GM12891 (cell line): ENCODE data around the gene LBX2. TPM values are rescaled to one million over a fixed set of nuclear protein-coding genes. Genes with fewer than 3 reads are reported as not detected.

Source experiments
- DNase-seq: peaks from one replicate; pipeline ENCODE4 v3.0.0; 2011; ENCODE audit warnings: low spot score; ENCODE audit not compliant: insufficient read length
- FAIRE-seq: peaks from 2 replicates; lab custom pipeline; 2011; peaks lifted over from hg19 to GRCh38; lab: Jason Lieb, UNC
- PAX5 ChIP-seq: IDR thresholded peaks from 2 replicates; pipeline ENCODE4 v1.6.1; 2011; ENCODE audit warnings: low read length, moderate library complexity, mild to moderate bottlenecking; ENCODE audit not compliant: insufficient read depth, severe bottlenecking
- POLR2A ChIP-seq: IDR thresholded peaks from 2 replicates; pipeline ENCODE4 v1.6.1; 2011; ENCODE audit warnings: low read depth, low read length, control low read depth
- POLR2AphosphoS5 ChIP-seq: IDR thresholded peaks from 2 replicates; pipeline ENCODE4 v1.6.1; 2011; ENCODE audit warnings: low read depth, low read length, control low read depth
- POU2F2 ChIP-seq: IDR thresholded peaks from 2 replicates; pipeline ENCODE4 v1.6.1; 2011; ENCODE audit warnings: low read depth, mild to moderate bottlenecking, control low read depth, low read length, moderate library complexity
- SPI1 ChIP-seq: IDR thresholded peaks from 2 replicates; pipeline ENCODE4 v1.6.1; 2011; ENCODE audit warnings: low read depth, low read length, control low read depth
- TAF1 ChIP-seq: IDR thresholded peaks from 2 replicates; pipeline ENCODE4 v1.6.1; 2011; ENCODE audit warnings: low read depth, low read length, control low read depth
- polyA plus RNA-seq: library from polyadenylated mRNA; unstranded; fragments of >200 nt; gene quantifications from one replicate; pipeline ENCODE4 v1.2.1, GENCODE V29; 2012; ENCODE audit warnings: low read depth, missing spikeins, inconsistent platforms; ENCODE audit not compliant: missing spikeins

The LBX2 gene, protein sequence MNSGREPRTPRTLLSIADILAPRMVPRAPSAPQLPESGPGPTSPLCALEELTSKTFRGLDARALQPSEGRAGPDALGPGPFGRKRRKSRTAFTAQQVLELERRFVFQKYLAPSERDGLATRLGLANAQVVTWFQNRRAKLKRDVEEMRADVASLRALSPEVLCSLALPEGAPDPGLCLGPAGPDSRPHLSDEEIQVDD
- 1.4 TPM for polyA plus RNA-seq

DNA sequence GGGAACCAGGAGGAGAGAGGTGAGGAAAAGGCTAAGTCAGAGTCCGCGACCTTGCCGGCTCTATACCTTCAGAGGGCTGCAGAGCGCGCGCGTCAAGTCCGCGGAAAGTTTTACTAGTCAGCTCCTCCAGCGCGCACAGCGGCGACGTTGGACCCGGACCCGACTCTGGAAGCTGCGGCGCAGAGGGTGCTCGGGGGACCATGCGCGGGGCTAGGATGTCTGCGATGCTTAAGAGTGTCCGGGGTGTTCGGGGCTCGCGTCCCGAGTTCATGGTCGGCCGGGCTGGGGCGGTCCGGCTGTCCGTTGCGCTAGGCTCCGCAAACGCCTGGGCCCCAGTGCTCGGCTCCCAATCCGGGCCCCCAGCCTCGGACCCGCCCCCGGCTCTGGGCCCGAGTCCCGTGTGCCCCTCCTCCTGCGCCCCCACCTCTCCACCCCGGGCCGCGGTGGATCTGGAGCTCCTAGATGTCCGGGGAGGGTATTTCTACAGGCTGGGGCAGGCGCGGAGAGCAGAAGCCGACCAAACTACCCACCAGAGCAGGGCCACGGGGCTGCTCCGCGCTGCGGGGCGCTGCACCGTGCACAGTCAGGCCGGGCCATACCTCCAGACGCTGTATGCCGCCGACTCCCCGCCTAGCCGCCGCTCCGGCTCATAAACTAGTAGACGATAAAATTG, at the start of gene LBX2:
Gene LBX2, minus strand, starts transcription at position 337 of the 673 bp plus-strand sequence. Its CDS starts 66 bp downstream, at position 271.
- no peak for DNase-seq
- no peak for FAIRE-seq
- TF ChIP-seq POU2F2 = no peak
- no peak for TF ChIP-seq SPI1
- no peak for TF ChIP-seq POLR2A
- no peak for TF ChIP-seq PAX5
- no peak for TF ChIP-seq TAF1
- TF ChIP-seq POLR2AphosphoS5 = no peak

DNA sequence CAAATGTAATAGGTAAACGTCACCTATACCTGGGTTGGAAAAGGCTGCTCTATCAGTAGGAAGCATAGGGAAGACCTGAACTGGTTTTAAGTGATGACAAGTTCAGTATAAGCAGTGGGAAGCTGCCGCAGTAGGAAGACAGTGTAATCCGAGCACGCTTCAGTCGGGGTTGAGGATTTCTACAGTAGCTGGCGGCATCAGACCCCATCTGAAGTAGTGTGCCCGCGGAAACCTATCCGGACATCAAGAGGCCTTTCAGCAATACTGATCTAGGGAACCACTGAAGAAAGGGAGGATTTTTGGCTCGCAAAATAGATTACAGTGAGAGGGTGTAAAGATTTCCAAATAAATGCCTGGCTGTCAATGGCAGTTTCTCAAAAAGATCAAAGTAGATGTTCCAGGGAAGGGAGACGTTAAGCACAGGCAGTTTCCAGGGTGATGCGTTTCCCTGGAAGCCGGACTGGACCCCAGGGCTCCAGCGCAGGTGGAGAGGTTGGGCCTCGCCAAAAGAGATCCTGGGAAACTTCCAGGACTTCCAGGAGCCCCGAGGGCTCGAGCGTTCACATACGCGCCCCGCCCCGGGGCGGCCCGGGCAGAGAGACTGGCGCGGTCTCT, 49.0 kb upstream of the LBX2 start:
- TF ChIP-seq POLR2A = no peak
- no peak for TF ChIP-seq POLR2AphosphoS5
- TF ChIP-seq TAF1 = no peak
- TF ChIP-seq POU2F2 = no peak
- TF ChIP-seq SPI1 = no peak
- TF ChIP-seq PAX5 = no peak
- FAIRE-seq (no peak), DNase-seq (no peak)

DNA sequence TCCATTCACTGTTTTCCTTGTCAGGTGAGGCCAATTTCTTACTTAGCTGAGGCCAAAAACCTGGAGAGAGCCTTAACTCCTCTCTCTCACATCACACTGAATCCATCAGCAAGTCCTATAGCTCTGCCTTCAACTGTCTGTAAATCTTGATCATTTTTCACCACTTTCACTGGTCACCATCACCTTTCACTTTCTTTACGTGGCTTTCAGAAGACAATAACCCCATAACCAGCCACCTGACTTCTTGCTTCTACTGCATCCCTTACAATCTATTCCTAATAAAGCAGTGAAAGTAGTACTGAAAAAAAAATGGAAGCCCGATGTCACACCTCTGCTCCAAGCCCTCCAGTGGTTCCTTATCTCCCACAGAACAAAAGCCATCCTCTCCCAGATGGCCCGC, 46.6 kb upstream of the LBX2 start:
- no peak for TF ChIP-seq PAX5
- TF ChIP-seq POU2F2 = no peak
- TF ChIP-seq POLR2A = no peak
- TF ChIP-seq TAF1 = no peak
- no peak for TF ChIP-seq SPI1
- no peak for TF ChIP-seq POLR2AphosphoS5
- DNase-seq = no peak
- FAIRE-seq = no peak

DNA sequence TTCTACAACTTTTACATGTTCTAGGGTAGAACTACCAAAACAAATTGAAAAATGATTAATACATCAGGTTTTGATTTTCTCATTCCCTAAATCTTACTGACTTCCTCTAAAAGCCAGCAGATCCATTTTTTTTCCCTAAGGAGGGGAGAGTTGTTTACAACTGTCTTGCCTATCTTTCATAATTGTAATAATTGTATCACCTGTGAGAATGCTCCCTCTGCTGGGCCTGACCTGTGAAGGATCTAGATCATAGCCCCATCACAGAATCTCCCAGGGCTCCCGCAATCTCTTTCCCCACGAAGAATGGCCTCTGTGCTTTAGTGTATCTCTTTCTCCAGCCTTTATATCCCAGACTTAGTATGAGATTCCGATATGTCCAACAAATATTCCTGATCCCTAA, 45.2 kb upstream of the LBX2 start:
- TF ChIP-seq TAF1 (no peak), POLR2AphosphoS5 (no peak)
- DNase-seq (no peak), FAIRE-seq (no peak)

DNA sequence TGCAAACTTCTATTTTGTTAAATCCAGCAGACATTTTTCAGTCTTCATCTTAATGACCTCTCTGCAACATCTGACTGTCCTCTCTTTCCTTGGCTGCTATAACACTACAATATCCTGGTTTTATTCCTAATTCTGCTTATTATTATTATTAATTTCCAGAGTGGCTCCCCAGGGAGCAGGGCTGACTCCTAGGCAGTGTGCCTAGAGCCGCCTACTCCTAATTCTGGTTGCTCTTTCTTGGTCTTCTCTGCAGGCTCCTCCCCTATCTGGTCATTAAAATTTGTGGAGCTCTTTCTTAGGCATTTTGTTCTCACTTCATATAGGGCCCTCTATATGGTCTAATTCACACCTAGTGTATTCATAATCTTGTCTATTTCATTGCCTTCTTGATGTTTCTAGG, 43.6 kb upstream of the LBX2 start:
- DNase-seq (no peak), FAIRE-seq (no peak)
- TF ChIP-seq SPI1 (no peak), POLR2AphosphoS5 (no peak), TAF1 (no peak), PAX5 (no peak), POLR2A (no peak), POU2F2 (no peak)

DNA sequence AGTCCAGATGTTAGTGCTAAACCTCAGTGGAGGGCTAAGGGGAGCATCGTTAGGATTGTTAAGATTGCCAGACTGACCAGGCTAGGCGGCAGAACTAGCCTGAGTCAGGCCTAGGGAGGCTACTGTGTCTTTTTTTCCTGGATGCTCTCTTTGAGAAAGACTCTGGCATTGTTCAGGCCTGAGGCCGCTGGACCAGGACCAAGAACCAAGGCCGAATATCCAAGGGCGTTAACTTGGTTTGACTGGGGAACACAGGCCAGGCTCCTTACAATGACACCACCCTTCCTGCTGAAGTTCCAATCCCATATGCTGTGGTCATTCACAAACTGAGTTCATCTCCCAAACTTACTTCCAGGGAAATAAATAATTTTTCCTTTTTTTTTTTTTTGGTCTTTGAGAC, 40.9 kb upstream of the LBX2 start:
- DNase-seq (no peak), FAIRE-seq (no peak)
- TF ChIP-seq PAX5 = no peak
- no peak for TF ChIP-seq SPI1
- no peak for TF ChIP-seq POLR2AphosphoS5
- no peak for TF ChIP-seq POU2F2
- TF ChIP-seq POLR2A = no peak
- no peak for TF ChIP-seq TAF1

DNA sequence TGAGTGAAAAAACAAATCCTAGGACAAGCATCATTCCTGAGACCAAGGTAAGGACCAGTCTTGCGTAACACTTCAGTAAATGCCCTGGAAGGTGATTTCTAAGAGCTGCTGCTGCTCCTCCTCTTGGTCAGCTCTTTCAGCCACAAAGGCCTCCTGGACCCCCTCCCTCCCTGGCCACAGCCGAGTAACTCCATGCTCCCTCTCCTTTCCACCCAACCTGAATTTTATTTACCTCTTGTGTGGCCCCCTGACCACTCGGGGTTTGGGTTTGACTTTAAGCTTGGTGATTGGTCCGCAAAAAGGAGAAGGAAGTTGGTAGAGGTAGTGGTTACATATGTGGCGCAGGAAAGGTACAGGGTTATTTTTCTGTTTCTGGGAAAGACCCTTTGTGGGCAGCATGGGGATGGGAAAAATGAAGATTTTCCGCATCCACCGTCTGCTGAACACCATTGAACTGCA, 39.5 kb upstream of the LBX2 start:
- DNase-seq (no peak), FAIRE-seq (peak; percentile 23)
- TF ChIP-seq POLR2AphosphoS5 (no peak), SPI1 (peak; percentile 45; the same call in 1 of the 2 replicates)

DNA sequence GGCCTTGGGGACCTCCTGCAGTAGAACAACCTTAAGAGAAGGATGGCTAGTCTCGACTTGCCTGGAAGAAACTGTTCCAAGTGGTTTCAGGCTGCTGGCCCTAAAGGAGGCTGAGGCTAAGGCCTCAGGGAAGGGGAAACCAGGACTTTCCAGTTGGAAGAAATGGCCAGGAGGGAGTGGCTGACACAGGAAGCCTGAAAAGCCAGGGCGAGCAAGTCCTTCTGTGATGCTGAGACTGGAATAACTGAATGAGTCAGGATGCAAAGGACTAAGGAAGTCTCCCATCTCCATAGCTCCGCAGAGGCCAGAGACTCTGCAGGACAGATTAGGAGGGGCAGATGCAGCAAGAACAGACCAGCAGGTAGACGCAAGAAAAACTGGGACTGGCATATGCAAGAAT, 37.7 kb upstream of the LBX2 start:
- FAIRE-seq (no peak), DNase-seq (no peak)
- TF ChIP-seq PAX5 = no peak
- no peak for TF ChIP-seq POU2F2
- TF ChIP-seq POLR2A = no peak
- no peak for TF ChIP-seq TAF1
- TF ChIP-seq POLR2AphosphoS5 = no peak
- no peak for TF ChIP-seq SPI1

DNA sequence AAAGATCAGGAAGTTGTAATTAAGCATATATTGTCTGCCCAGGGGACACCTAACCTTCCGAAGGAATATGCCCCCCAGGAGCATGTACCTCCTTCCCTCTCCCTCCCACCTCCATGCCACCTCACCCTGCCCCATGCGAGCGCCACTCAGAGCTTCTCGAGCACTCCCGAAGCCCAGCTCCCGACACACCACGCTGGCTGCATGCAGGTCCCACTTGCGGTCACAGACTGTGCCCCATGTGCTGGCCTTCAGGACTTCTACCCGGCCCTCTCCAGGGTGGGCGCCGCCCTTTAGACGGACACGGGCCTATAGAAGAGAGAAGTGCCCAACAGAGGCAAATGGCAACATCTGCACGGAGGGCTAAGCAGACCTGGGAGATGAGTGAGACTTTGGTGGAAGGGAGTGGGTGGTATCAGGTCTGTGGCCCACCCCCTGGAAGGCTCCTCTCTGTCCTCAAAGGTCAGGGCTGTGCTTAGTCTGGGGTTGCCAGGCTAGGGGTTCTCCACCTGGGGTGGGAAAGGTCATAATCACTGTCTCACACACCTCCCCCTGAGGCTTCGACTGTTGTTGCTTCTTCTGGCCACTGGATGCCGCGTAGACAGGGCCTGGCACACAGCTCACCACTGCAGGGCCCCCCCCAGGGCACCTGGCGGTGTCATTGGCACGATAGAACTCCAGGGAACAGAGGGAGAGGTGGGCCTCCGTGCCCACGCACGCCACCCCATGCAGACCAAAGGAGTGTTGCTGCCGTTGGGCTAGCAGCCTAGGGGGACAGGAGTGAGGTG, 37.0 kb upstream of the LBX2 start:
- FAIRE-seq (no peak), DNase-seq (no peak)
- no peak for TF ChIP-seq POU2F2
